HepG2 (cell line): ENCODE data around the gene AQP7.

ENCODE experiments used
- CBX1 ChIP-seq: IDR thresholded peaks from one replicate; pipeline ENCODE4 v1.6.1; 2016; ENCODE audit warnings: antibody characterized with exemption, low read depth
- SETDB1 ChIP-seq: sonication (generic); formaldehyde crosslinking; IDR thresholded peaks from 2 replicates; pipeline ENCODE4 v1.5.1; 2020; ENCODE audit warnings: missing genetic modification reagents, mild to moderate bottlenecking, borderline replicate concordance

- no peak for TF ChIP-seq SETDB1 (CRISPR knock-in tag)
- no peak for TF ChIP-seq CBX1
Observed at GRCh38 chr9:33346564-33346963, 55.8 kb downstream of the AQP7 start.
